HEK293T (cell line): ENCODE results near the gene RASSF4.

Experiments
- BHLHE40 ChIP-seq: fragments of 450-650 bp; IDR thresholded peaks from 2 replicates; pipeline ENCODE4 v1.6.1; 2016; ENCODE audit warnings: mild to moderate bottlenecking, moderate library complexity, borderline replicate concordance
- CTBP1 ChIP-seq: fragments of 450-650 bp; IDR thresholded peaks from 2 replicates; pipeline ENCODE4 v1.6.1; 2016; ENCODE audit warnings: borderline replicate concordance
- ELF4 ChIP-seq: fragments of 450-650 bp; IDR thresholded peaks from 2 replicates; pipeline ENCODE4 v1.6.1; 2017; ENCODE audit warnings: antibody characterized with exemption
- FOXA1 ChIP-seq: fragments of 450-650 bp; IDR thresholded peaks from 2 replicates; pipeline ENCODE4 v1.6.1; 2016; ENCODE audit warnings: mild to moderate bottlenecking
- FOXM1 ChIP-seq: fragments of 450-650 bp; IDR thresholded peaks from 2 replicates; pipeline ENCODE4 v1.6.1; 2017; ENCODE audit warnings: mild to moderate bottlenecking, borderline replicate concordance
- L3MBTL2 ChIP-seq: fragments of 450-650 bp; conservative IDR thresholded peaks from 2 replicates; pipeline ENCODE4 v1.6.1; 2016; ENCODE audit warnings: mild to moderate bottlenecking
- LEF1 ChIP-seq: fragments of 450-650 bp; IDR thresholded peaks from 2 replicates; pipeline ENCODE4 v1.6.1; 2017; ENCODE audit warnings: mild to moderate bottlenecking, borderline replicate concordance
- NFRKB ChIP-seq: fragments of 450-650 bp; IDR thresholded peaks from 2 replicates; pipeline ENCODE4 v1.6.1; 2016; ENCODE audit warnings: mild to moderate bottlenecking, moderate library complexity
- SP1 ChIP-seq: fragments of 450-650 bp; IDR thresholded peaks from 2 replicates; pipeline ENCODE4 v1.6.1; 2017
- SUZ12 ChIP-seq: fragments of 450-650 bp; IDR thresholded peaks from 2 replicates; pipeline ENCODE4 v1.6.1; 2016; ENCODE audit warnings: mild to moderate bottlenecking
- ZNF384 ChIP-seq: fragments of 450-650 bp; IDR thresholded peaks from 2 replicates; pipeline ENCODE4 v1.6.1; 2016

DNA sequence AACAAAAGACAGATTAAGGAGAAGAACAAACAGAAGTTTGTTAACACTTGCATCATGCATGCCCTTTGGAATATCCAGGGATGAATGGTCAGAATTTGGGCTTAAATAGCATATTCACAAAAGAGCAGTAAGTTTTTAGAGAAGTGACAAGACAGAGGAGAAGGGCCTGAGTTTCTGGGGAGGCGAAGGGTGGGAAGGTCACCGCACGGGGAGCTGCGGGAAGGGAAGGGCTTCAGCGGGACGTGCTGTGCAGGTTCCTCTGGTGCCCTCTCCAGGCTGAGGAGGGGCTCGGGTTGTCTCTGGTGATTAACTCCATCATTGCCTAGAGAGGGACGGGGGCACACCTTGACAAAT is 30.7 kb downstream of the RASSF4 start:
- TF ChIP-seq SUZ12 = no peak
- no peak for TF ChIP-seq FOXM1
- no peak for TF ChIP-seq LEF1
- TF ChIP-seq SP1 = no peak
- no peak for TF ChIP-seq ELF4
- no peak for TF ChIP-seq ZNF384
- no peak for TF ChIP-seq FOXA1
- TF ChIP-seq BHLHE40 = no peak
- TF ChIP-seq L3MBTL2 = no peak
- TF ChIP-seq NFRKB = no peak
- no peak for TF ChIP-seq CTBP1
